ENCODE data around the gene SLC1A7. TPM values are rescaled to one million over a fixed set of nuclear protein-coding genes. Genes with fewer than 3 reads are reported as not detected.

Gene SLC1A7
- total RNA-seq, 1 experiment from 2014 or later, result 0.31 TPM

GRCh38 chr1:53117836-53118235, 24.6 kb downstream of the SLC1A7 start:
- in situ Hi-C loops (cut with HindIII; ENCODE audit: low pct_unique_long_range_greater_than_20kb, low sequenced_read_pairs) (no loop called here), intact Hi-C loops (cut with micrococcal nuclease; ENCODE audit: unreplicated experiment) (no loop called here)
- Histone ChIP-seq H3K27ac (ENCODE audit: low read length) (no peak overlapping the region), H3K9me3 (ENCODE audit: control insufficient read depth, insufficient read depth, low read depth, low read length) (no peaks in the 10 kb centered on the region), H3K27me3 (ENCODE audit: control insufficient read depth, insufficient read depth, low read length) (no peaks in the 10 kb centered on the region), H3K4me3 (ENCODE audit: low read depth in 2 of 2, low read length in 2 of 2) (no peak overlapping the region), H3K36me3 (ENCODE audit: control insufficient read depth, insufficient read depth, low read length) (no peaks in the 10 kb centered on the region), H3K4me1 (ENCODE audit: control insufficient read depth, insufficient read depth, low read length) (peaks cover 20% of the 10 kb centered on the region)
- TF ChIP-seq TCF7L2 (IDR thresholded peaks at IDR 0.05; ENCODE audit: low read depth, low read length), result no peak
- TF ChIP-seq REST (IDR thresholded peaks at IDR 0.05; ENCODE audit: insufficient read depth in 1 of 2, low read depth in 2 of 2, low read length in 1 of 2), result no peak
- no peak for TF ChIP-seq POLR2AphosphoS5 (IDR thresholded peaks at IDR 0.05; ENCODE audit: low read depth, low read length)
- TF ChIP-seq, protein P1, sequence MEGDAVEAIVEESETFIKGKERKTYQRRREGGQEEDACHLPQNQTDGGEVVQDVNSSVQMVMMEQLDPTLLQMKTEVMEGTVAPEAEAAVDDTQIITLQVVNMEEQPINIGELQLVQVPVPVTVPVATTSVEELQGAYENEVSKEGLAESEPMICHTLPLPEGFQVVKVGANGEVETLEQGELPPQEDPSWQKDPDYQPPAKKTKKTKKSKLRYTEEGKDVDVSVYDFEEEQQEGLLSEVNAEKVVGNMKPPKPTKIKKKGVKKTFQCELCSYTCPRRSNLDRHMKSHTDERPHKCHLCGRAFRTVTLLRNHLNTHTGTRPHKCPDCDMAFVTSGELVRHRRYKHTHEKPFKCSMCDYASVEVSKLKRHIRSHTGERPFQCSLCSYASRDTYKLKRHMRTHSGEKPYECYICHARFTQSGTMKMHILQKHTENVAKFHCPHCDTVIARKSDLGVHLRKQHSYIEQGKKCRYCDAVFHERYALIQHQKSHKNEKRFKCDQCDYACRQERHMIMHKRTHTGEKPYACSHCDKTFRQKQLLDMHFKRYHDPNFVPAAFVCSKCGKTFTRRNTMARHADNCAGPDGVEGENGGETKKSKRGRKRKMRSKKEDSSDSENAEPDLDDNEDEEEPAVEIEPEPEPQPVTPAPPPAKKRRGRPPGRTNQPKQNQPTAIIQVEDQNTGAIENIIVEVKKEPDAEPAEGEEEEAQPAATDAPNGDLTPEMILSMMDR (IDR thresholded peaks at IDR 0.05), result no peak
- no peak for TF ChIP-seq SIN3A (IDR thresholded peaks at IDR 0.05; ENCODE audit: borderline replicate concordance, insufficient read depth, low read depth, low read length)
- ChIA-PET POLR2A (no interaction called here), CTCF (no interaction called here)
- no peak for ATAC-seq
- no peak for DNase-seq (ENCODE audit: low read depth, low spot score)
- BruUV-seq (replicated peaks), result no TSS peak

DNA sequence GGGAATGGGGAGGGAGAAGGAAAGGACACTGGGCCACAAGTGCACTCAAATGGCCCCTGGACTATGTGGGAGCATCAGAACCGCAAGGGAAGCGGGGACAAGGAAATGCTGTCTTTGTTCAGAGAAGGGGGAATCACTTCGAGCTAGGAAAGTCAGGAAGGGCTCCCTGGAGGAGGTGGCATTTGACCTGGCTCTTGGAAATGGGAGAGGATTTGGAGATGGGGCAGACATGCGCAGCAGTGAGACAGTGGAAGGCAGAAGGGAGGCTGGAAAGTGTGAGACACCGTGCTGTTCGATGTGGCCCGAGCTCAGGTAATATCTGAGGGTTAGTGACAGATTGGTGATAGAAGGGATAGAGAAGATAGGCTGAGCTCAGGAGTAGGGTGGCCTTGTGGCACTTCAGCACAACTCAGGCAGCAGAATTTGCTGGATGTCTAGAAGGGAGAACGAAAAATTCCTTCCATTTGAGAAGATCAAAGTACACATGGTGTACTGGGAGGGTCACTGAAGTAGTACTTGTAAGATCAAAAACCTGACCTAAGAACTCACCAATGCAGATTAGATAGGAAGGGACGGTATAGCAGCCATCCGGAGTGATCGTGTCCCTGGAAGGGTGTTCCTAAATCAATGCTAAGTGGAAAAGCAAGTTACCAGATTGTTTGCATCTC, 25.4 kb downstream of the SLC1A7 start:
- H3K4me3 ChIP-seq (ENCODE audit: low read depth in 2 of 2, low read length in 2 of 2), result no peak overlapping the region
- no peak for DNase-seq (ENCODE audit: low read depth, low spot score)
- peak overlapping the region; percentile 65 for H3K27ac ChIP-seq (ENCODE audit: low read length)
- H3K9me3 ChIP-seq (ENCODE audit: control insufficient read depth, insufficient read depth, low read depth, low read length), result no peaks in the 10 kb centered on the region
- H3K4me1 ChIP-seq (ENCODE audit: control insufficient read depth, insufficient read depth, low read length), result peaks cover 20% of the 10 kb centered on the region
- BruUV-seq (replicated peaks), result no TSS peak
- TF ChIP-seq SIN3A (IDR thresholded peaks at IDR 0.05; ENCODE audit: borderline replicate concordance, insufficient read depth, low read depth, low read length), result no peak
- TF ChIP-seq, protein P1 (IDR thresholded peaks at IDR 0.05), result no peak
- TF ChIP-seq REST (IDR thresholded peaks at IDR 0.05; ENCODE audit: insufficient read depth in 1 of 2, low read depth in 2 of 2, low read length in 1 of 2), result no peak
- TF ChIP-seq POLR2AphosphoS5 (IDR thresholded peaks at IDR 0.05; ENCODE audit: low read depth, low read length), result no peak
- no peak for TF ChIP-seq TCF7L2 (IDR thresholded peaks at IDR 0.05; ENCODE audit: low read depth, low read length)
- intact Hi-C loops (cut with micrococcal nuclease; ENCODE audit: unreplicated experiment) (no loop called here), in situ Hi-C loops (cut with HindIII; ENCODE audit: low pct_unique_long_range_greater_than_20kb, low sequenced_read_pairs) (no loop called here)
- no peak for ATAC-seq
- CTCF ChIA-PET, result no interaction called here
- no peaks in the 10 kb centered on the region for H3K36me3 ChIP-seq (ENCODE audit: control insufficient read depth, insufficient read depth, low read length)
- POLR2A ChIA-PET, result no interaction called here
- H3K27me3 ChIP-seq (ENCODE audit: control insufficient read depth, insufficient read depth, low read length), result no peaks in the 10 kb centered on the region
